HPDE6-E6E7 (cell line): Measurements from ENCODE around the gene ADAMTS16.

ENCODE experiments used
- DNase-seq: peaks from one replicate; pipeline ENCODE4 v3.0.0; 2011; ENCODE audit warnings: missing footprints; ENCODE audit errors: extremely low spot score

Gene ADAMTS16

GRCh38 chr5:5141625-5142525 is 1.7 kb downstream of the ADAMTS16 start:
- peak; percentile 4 for DNase-seq

DNA sequence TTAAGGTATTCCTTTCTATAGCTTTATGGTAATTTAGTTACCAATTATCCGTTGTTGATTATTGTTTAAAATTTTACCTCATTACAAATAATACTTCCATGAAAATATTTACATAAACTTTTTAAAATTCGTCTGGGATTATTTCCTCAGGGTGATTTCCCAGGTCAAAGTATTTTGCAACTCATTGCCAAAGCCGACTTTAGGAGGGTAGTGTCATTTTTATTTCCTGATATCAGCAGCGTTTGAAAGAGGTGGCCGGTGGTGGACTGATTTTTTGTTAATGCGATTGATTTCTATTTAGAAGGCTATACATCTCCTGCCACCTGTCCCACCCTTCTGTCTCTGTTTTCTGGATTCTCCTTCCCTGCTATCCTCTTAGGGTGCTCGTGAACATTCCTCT is 4.3 kb downstream of the ADAMTS16 start:
- DNase-seq, result no peak

GRCh38 chr5:5145651-5146529 is 5.8 kb downstream of the ADAMTS16 start:
- DNase-seq, result no peak

GRCh38 chr5:5146530-5147160 is 6.5 kb downstream of the ADAMTS16 start:
- no peak for DNase-seq

- no peak for DNase-seq
These were observed 9.0 kb downstream of the ADAMTS16 start for GRCh38 chr5:5149154-5149553.

- no peak for DNase-seq
These were observed 10.5 kb downstream of the ADAMTS16 start for GRCh38 chr5:5150667-5151066.

GRCh38 chr5:5154733-5155132 is 14.6 kb downstream of the ADAMTS16 start:
- no peak for DNase-seq

DNA sequence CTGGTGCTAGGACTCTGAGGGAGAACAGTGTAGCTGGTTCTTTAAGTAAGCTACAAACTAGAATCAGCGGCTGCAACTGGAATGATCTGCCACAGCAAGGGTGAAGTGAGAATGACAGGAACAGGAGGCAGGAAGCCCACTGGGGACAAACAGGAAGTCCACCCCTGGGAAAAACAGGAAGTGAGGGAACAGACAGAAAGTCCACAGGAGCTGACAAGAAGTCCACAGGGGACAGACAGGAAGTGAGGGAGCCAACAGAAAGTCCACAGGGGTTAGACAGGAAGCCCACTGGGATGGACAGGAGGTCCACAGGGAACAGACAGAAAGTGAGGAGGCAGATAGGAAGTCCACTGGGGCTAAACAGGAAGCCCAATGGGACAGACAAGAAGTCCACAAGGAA is 15.5 kb downstream of the ADAMTS16 start:
- no peak for DNase-seq

- DNase-seq, result no peak
These were observed 16.4 kb downstream of the ADAMTS16 start for GRCh38 chr5:5156471-5157082.

DNA sequence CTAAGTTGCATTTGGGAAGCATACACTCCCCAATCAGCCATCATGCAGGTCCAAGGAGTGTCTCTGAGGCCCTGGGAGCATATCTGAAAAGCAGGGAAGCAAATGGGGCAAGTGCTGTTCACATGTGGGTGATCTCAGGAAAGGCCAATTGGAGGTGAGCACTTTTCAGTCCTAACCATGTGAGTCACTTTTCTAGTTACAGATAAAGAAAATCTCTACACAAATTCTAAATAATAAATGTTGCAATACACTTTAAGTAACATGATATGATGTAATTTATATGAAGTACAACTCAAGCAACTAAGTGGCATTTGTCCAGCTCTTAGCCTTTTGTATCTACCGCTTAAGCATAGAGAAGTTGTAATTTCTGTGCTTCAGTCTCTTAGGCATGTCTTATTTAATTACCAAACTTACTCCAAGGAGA is 18.4 kb downstream of the ADAMTS16 start:
- no peak for DNase-seq

GRCh38 chr5:5159282-5160103 is 19.4 kb downstream of the ADAMTS16 start:
- DNase-seq, result no peak

DNA sequence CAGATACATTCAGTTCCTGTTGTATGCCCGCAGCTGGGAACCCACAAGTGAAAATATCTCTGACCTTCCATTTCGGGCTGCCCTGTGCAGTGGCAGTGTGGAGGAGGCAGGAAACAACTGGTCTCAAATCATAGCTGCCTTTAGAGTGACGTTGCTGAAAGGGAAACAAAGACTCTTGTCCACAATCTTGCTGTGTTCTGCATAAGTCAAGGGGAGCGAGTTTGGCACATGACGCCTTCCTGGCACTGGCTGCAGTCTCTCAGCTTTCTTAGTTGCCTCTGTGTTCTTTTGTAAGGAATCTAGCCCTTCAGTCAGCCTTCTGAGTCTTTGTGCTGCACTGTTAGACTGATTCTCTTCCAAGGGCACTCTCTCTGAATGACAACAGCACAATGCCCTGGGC is 24.0 kb downstream of the ADAMTS16 start:
- no peak for DNase-seq

DNA sequence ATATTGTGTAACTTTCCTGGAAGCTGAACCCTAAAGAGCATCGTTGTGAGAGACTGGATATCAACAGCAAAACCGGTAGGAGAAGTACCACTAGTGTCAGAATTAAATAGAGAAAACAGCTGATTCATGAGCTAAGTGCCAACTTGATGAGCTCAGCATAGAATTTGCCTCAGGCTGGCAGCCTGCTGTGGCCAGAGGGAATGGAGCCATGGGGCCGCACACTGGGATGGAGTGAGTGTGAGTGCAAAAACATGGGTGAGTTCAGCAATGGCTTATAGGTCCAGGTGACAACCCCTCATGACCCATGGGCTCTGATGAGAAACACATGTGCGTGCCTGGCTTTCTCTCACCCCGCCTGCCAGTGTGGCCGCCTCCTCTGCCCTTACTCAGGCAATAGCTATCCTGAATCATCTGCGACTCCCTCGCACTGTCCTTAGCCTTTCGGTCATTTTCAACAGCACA is 25.4 kb downstream of the ADAMTS16 start:
- DNase-seq, result no peak

GRCh38 chr5:5169466-5169865 is 29.3 kb downstream of the ADAMTS16 start:
- DNase-seq, result no peak

GRCh38 chr5:5178136-5178535 is 38.0 kb downstream of the ADAMTS16 start:
- no peak for DNase-seq

GRCh38 chr5:5178580-5178979 is 38.5 kb downstream of the ADAMTS16 start:
- no peak for DNase-seq

- no peak for DNase-seq
These were observed 38.9 kb downstream of the ADAMTS16 start for GRCh38 chr5:5179079-5179478.

DNA sequence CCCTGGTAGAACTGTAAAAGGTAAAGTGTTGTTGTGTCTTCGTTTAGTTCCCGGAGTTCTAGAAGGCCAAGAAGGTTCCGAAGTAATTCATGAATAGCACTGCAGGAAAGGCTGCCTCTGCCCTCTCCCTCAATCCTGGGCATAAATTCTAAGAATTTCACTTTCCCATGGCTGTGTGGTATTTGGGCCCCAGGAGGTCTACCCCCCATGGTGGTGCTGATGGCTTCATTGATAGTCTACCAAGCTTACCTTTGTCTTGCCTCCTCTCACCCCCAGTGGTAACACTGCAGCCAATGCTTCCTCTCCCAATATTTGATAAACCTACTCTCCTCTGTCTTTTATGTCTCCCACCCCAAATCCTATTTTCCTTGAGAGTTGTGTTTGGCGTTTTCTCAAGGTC is 39.5 kb downstream of the ADAMTS16 start:
- DNase-seq, result no peak

DNA sequence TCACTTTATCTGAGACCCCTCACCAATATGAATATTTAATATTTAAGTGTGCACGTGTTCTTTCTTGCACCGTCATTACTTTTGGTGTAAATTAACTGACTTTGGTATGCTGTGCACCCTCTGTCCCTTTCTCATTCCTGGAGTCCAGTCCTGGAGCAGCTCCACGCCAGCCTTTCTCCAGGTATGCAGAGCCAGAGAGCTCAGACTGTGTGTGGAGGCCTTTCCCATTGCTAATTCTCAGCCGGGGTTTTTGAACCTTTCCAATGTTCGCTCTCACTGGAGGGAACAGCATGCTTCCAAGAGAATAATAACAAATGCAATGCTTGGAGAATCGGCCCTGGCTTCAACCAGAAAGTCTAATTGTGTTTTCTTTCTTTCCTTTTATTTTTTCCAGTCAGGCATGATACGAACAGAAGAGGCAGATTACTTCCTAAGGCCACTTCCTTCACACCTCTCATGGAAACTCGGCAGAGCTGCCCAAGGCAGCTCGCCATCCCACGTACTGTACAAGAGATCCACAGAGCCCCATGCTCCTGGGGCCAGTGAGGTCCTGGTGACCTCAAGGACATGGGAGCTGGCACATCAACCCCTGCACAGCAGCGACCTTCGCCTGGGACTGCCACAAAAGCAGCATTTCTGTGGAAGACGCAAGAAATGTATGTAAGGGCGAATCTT is 41.7 kb downstream of the ADAMTS16 start:
- no peak for DNase-seq

- DNase-seq, result no peak
These were observed 42.5 kb downstream of the ADAMTS16 start for GRCh38 chr5:5182508-5183188.
